HepG2 (cell line): Measurements from ENCODE around the gene FOSL2. TPM values are rescaled to one million over a fixed set of nuclear protein-coding genes. Genes with fewer than 3 reads are reported as not detected.

ENCODE experiments used
- ATAC-seq: fragments of 200-7000 bp; cut with Tn5 transposase; 3 replicates; pipeline ENCODE4 v1.9.1; 2020; ENCODE audit warnings: mild to moderate bottlenecking, moderate library complexity
- BruUV-seq: library from RNA; stranded (reverse); fragments of 400-500 nt; replicated peaks from 2 replicates; lab custom pipeline; 2021; lab: Mats Ljungman, UMichigan
- CTCF ChIA-PET: fragments of 300-600 bp; formaldehyde crosslinking; extraction: SDS; loops from one replicate; lab custom pipeline; 2021; ENCODE audit warnings: low total read pairs, inconsistent platforms, low intra/inter-chr PET ratio; lab: Yijun Ruan, JAX
- POLR2A ChIA-PET: fragments of 350-600 bp; sonication (Branson Sonifier 250); formaldehyde crosslinking; loops from one replicate; lab custom pipeline; 2020; ENCODE audit warnings: antibody characterized with exemption, inconsistent platforms; lab: Yijun Ruan, JAX
- DNase-seq: peaks from one replicate; pipeline ENCODE4 v3.0.0-alpha.2; 2015; ENCODE audit warnings: low spot score
- FAIRE-seq: peaks from 3 replicates; lab custom pipeline; 2011; peaks lifted over from hg19 to GRCh38; lab: Jason Lieb, UNC
- H2AFZ ChIP-seq: one replicate; pipeline ENCODE4 v1.6.1; 2011; ENCODE audit warnings: low read length, inconsistent platforms
- H3K27ac ChIP-seq: fragments of 300-600 bp; 3 replicates; pipeline ENCODE4 v1.8.0; 2011; ENCODE audit warnings: mixed run types, mild to moderate bottlenecking, mixed read lengths, low read length, inconsistent platforms; ENCODE audit not compliant: insufficient read depth; ENCODE audit errors: extremely low read length
- H3K27me3 ChIP-seq, 2 experiments: fragments of 200-600 bp in 1 of 2; 2 replicates in 1 of 2; 3 replicates in 1 of 2; pipeline versions ENCODE4 v1.6.0 to v1.8.0; 2011; ENCODE audit warnings: low read length in 2 of 2, mild to moderate bottlenecking in 2 of 2, moderate library complexity in 2 of 2, inconsistent platforms in 1 of 2; ENCODE audit not compliant: insufficient read depth in 2 of 2, control insufficient read depth in 1 of 2
- H3K36me3 ChIP-seq, 2 experiments: fragments of 200-600 bp in 1 of 2; replicated peaks in 1 of 2; 2 replicates in 1 of 2; 3 replicates in 1 of 2; pipeline versions ENCODE4 v1.5.1 to v1.8.0; 2011; ENCODE audit warnings: low read length in 2 of 2, inconsistent platforms in 1 of 2; ENCODE audit not compliant: insufficient read depth in 2 of 2, control insufficient read depth in 1 of 2
- H3K4me1 ChIP-seq: 2 replicates; pipeline ENCODE4 v1.5.1; 2012; ENCODE audit warnings: low read length, inconsistent platforms; ENCODE audit not compliant: insufficient read depth
- H3K4me2 ChIP-seq: 2 replicates; pipeline ENCODE4 v1.6.0; 2011; ENCODE audit warnings: low read depth, low read length, inconsistent platforms
- H3K4me3 ChIP-seq, 3 experiments: fragments of 200-600 bp in 1 of 3; sonication (generic), shearing (Covaris generic) in 1 of 3; replicated peaks in 1 of 3; 2 replicates each; pipeline ENCODE4 v1.5.1; 2011 to 2016; ENCODE audit warnings: low read length in 3 of 3, inconsistent platforms in 2 of 3, low read depth in 2 of 3, mild to moderate bottlenecking in 2 of 3, control low read depth in 1 of 3, mixed read lengths in 1 of 3; ENCODE audit not compliant: insufficient read depth in 1 of 3
- H3K79me2 ChIP-seq: one replicate; pipeline ENCODE4 v1.6.1; 2011; ENCODE audit warnings: low read length, inconsistent platforms; ENCODE audit not compliant: insufficient read depth
- H3K9ac ChIP-seq: 2 replicates; pipeline ENCODE4 v1.6.0; 2011; ENCODE audit warnings: mild to moderate bottlenecking, low read depth, low read length, inconsistent platforms; ENCODE audit not compliant: insufficient read depth
- H3K9me3 ChIP-seq: 2 replicates; pipeline ENCODE4 v1.5.1; 2012; ENCODE audit warnings: mild to moderate bottlenecking, low read length
- H4K20me1 ChIP-seq: 2 replicates; pipeline ENCODE4 v1.6.0; 2011; ENCODE audit warnings: inconsistent platforms, mild to moderate bottlenecking, low read length, moderate library complexity; ENCODE audit not compliant: insufficient read depth
- CEBPB ChIP-seq: IDR thresholded peaks from 2 replicates; pipeline ENCODE4 v1.6.1; 2011; ENCODE audit warnings: low read depth, low read length, improper control_type of control experiment, borderline replicate concordance
- FOXM1 ChIP-seq: sonication (generic); formaldehyde crosslinking; IDR thresholded peaks from 2 replicates; pipeline ENCODE4 v1.5.0; 2020; ENCODE audit warnings: missing genetic modification reagents
- MAZ ChIP-seq, 2 experiments: sonication (generic) in 1 of 2; formaldehyde crosslinking in 1 of 2; IDR thresholded peaks; 2 replicates each; pipeline versions ENCODE4 v1.5.0 to v1.6.1; 2012 to 2020; ENCODE audit warnings: low read depth in 2 of 2, mild to moderate bottlenecking in 2 of 2, borderline replicate concordance in 1 of 2, improper control_type of control experiment in 1 of 2, low read length in 1 of 2, missing genetic modification reagents in 1 of 2, moderate library complexity in 1 of 2
- NKX3-1 ChIP-seq: sonication (generic); formaldehyde crosslinking; IDR thresholded peaks from 2 replicates; pipeline ENCODE4 v1.5.0; 2020; ENCODE audit warnings: missing genetic modification reagents
- PHF8 ChIP-seq: sonication (generic); formaldehyde crosslinking; IDR thresholded peaks from 2 replicates; pipeline ENCODE4 v1.5.0; 2020; ENCODE audit warnings: missing genetic modification reagents
- SAP130 ChIP-seq: IDR thresholded peaks from 2 replicates; pipeline ENCODE4 v1.6.1; 2016; ENCODE audit warnings: low read depth
- SOX6 ChIP-seq, 2 experiments: fragments of 450-650 bp in 1 of 2; sonication (generic) in 1 of 2; formaldehyde crosslinking in 1 of 2; IDR thresholded peaks; 2 replicates each; pipeline versions ENCODE4 v1.4.0 to v1.6.1; 2017 to 2020; ENCODE audit warnings: antibody characterized with exemption in 1 of 2, mild to moderate bottlenecking in 1 of 2, missing genetic modification reagents in 1 of 2
- STAG1 ChIP-seq: sonication (generic); formaldehyde crosslinking; IDR thresholded peaks from 2 replicates; pipeline ENCODE4 v1.4.0; 2020; ENCODE audit warnings: missing genetic modification reagents
- TGIF2 ChIP-seq: IDR thresholded peaks from 2 replicates; pipeline ENCODE4 v1.6.1; 2016; ENCODE audit warnings: control low read depth, missing compliant biosample characterization
- ZNF12 ChIP-seq: sonication (generic); formaldehyde crosslinking; IDR thresholded peaks from 2 replicates; pipeline ENCODE4 v1.5.0; 2020; ENCODE audit warnings: missing genetic modification reagents
- WGBS: methylation state at CpG from one replicate; pipeline ENCODE4 v1.1.6; 2017; ENCODE audit warnings: low lambda C conversion rate; 5-methylcytosine and 5-hydroxymethylcytosine counted together
- in situ Hi-C: cut with HindIII; loops from 2 replicates; pipeline ENCODE4 v1.10.0; 2017; ENCODE audit warnings: low pct_unique_long_range_greater_than_20kb; ENCODE audit not compliant: extremely low pct_ligation_motif_present
- intact Hi-C: fragments of 100-400 bp; cut with micrococcal nuclease; formaldehyde crosslinking; loops from one replicate; pipeline ENCODE4 v1.10.0; 2022; ENCODE audit not compliant: unreplicated experiment
- polyA plus RNA-seq, 8 experiments: library from polyadenylated mRNA; depleted of rRNA in 3 of 8; stranded (reverse) in 7 of 8; unstranded in 1 of 8; fragments of >200 nt; fragmentation: Illumina TruSeq in 4 of 8; extraction: Trizol in 4 of 8; gene quantifications; 2 replicates each; pipeline versions ENCODE4 v1.2.1 to v1.2.3, GENCODE V29; 2011 to 2016; ENCODE audit warnings: low read depth in 4 of 8, missing spikeins in 1 of 8, mixed read lengths in 1 of 8; ENCODE audit not compliant: insufficient read depth in 1 of 8
- total RNA-seq, 5 experiments: library from RNA; depleted of rRNA; stranded (reverse); fragments of >200 nt; fragmentation: Illumina TruSeq; extraction: Trizol; gene quantifications; 2 replicates each; pipeline ENCODE4 v1.2.3, GENCODE V29; 2016; ENCODE audit warnings: low read depth in 1 of 5
- TF ChIP-seq, protein P1 (sequence below): sonication (generic); formaldehyde crosslinking; IDR thresholded peaks from 2 replicates; pipeline ENCODE4 v1.5.0; 2020; ENCODE audit warnings: mild to moderate bottlenecking, missing genetic modification reagents, moderate library complexity
- TF ChIP-seq, protein P2 (sequence below): sonication (generic); formaldehyde crosslinking; IDR thresholded peaks from 2 replicates; pipeline ENCODE4 v1.4.0; 2020; ENCODE audit warnings: missing genetic modification reagents, borderline replicate concordance

Gene FOSL2
- total and polyA plus RNA-seq, 2 of the 13 experiments (the other 11 are each of a cell fraction or from before 2014, with no cell fraction given) = 3.4 to 18.1 TPM

DNA sequence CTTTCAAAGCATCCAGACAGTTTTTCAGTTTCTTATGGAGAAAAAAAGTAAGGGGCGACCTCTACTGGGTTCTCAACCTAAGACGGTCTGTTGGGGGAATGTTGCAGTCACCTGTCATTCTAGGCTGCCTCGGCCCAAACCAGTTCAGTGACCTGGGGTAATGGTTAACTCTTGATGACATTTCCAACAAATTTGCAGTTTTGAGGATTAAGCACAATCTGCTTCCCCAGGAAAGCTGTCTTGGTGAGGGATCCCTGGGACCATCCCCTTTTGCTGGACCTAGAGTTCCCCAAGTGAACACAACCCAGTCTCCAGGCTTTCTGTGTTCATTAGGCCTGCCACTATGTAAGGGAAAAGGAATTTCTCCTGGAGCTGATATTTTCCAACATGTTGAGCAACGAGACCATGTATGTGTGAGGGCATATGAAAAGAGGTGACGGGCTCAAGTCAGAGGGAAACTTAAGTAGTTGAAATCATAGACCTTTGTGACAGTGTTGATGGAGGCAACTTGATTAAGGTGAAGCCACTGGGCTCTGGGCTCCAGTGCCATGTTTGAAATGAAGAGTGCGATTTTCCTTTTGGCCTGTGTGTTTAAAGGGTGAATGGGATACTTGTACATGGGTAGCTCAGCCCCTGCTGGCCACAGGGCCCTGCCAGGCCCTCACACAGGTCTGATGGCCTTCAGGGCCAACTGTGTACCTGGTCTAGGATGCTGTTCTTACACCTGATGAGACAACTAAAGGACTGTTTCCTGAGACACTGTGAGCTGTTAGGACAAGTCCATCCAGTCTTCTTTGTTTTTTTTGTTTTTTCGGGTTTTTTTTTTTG, 27.0 kb downstream of the FOSL2 start:
- 27% methylated on average over 6 of the region's 7 CpGs for WGBS
- no peak for TF ChIP-seq FOXM1 (CRISPR knock-in tag)
- peak; percentile 71 for TF ChIP-seq STAG1 (CRISPR knock-in tag)
- 0 out of 2 replicates have a peak, but pooled peaks have one; percentile 19 for TF ChIP-seq TGIF2 (CRISPR knock-in tag)
- peak; percentile 2; the same call in 1 of the 2 replicates for TF ChIP-seq SAP130 (CRISPR knock-in tag)
- TF ChIP-seq NKX3-1 (CRISPR knock-in tag) = no peak
- no peak for TF ChIP-seq SOX6 (IDR thresholded peaks at IDR 0.05)
- TF ChIP-seq SOX6 (CRISPR knock-in tag; IDR thresholded peaks at IDR 0.05) = 0 out of 2 replicates have a peak, but pooled peaks have one; percentile 10
- no peak for TF ChIP-seq PHF8 (CRISPR knock-in tag)
- TF ChIP-seq ZNF12 (CRISPR knock-in tag) = no peak
- TF ChIP-seq, protein P1, sequence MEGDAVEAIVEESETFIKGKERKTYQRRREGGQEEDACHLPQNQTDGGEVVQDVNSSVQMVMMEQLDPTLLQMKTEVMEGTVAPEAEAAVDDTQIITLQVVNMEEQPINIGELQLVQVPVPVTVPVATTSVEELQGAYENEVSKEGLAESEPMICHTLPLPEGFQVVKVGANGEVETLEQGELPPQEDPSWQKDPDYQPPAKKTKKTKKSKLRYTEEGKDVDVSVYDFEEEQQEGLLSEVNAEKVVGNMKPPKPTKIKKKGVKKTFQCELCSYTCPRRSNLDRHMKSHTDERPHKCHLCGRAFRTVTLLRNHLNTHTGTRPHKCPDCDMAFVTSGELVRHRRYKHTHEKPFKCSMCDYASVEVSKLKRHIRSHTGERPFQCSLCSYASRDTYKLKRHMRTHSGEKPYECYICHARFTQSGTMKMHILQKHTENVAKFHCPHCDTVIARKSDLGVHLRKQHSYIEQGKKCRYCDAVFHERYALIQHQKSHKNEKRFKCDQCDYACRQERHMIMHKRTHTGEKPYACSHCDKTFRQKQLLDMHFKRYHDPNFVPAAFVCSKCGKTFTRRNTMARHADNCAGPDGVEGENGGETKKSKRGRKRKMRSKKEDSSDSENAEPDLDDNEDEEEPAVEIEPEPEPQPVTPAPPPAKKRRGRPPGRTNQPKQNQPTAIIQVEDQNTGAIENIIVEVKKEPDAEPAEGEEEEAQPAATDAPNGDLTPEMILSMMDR = peak; percentile 58
- no peak for TF ChIP-seq MAZ (IDR thresholded peaks at IDR 0.05; ENCODE audit: borderline replicate concordance, low read depth, low read length)
- 0 out of 2 replicates have a peak, but pooled peaks have one; percentile 36 for TF ChIP-seq MAZ (CRISPR knock-in tag; IDR thresholded peaks at IDR 0.05; ENCODE audit: low read depth)
- peak; percentile 43; the same call in 1 of the 2 replicates for TF ChIP-seq CEBPB
- TF ChIP-seq, protein P2, sequence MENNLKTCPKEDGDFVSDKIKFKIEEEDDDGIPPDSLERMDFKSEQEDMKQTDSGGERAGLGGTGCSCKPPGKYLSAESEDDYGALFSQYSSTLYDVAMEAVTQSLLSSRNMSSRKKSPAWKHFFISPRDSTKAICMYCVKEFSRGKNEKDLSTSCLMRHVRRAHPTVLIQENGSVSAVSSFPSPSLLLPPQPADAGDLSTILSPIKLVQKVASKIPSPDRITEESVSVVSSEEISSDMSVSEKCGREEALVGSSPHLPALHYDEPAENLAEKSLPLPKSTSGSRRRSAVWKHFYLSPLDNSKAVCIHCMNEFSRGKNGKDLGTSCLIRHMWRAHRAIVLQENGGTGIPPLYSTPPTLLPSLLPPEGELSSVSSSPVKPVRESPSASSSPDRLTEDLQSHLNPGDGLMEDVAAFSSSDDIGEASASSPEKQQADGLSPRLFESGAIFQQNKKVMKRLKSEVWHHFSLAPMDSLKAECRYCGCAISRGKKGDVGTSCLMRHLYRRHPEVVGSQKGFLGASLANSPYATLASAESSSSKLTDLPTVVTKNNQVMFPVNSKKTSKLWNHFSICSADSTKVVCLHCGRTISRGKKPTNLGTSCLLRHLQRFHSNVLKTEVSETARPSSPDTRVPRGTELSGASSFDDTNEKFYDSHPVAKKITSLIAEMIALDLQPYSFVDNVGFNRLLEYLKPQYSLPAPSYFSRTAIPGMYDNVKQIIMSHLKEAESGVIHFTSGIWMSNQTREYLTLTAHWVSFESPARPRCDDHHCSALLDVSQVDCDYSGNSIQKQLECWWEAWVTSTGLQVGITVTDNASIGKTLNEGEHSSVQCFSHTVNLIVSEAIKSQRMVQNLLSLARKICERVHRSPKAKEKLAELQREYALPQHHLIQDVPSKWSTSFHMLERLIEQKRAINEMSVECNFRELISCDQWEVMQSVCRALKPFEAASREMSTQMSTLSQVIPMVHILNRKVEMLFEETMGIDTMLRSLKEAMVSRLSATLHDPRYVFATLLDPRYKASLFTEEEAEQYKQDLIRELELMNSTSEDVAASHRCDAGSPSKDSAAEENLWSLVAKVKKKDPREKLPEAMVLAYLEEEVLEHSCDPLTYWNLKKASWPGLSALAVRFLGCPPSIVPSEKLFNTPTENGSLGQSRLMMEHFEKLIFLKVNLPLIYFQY (CRISPR knock-in tag) = 0 out of 2 replicates have a peak, but pooled peaks have one; percentile 23
- no TSS peak for BruUV-seq
- DNase-seq (peak; percentile 37), ATAC-seq (peak; percentile 74), FAIRE-seq (no peak)
- H3K27ac ChIP-seq = no peak overlapping the region
- ChIA-PET CTCF (interaction anchor here (1.1 kb wide), 1 partner anchor 716 kb away, joined by 5 read pairs; no protein-coding TSS in a partner anchor), POLR2A (interaction anchor here (0.7 to 1.2 kb wide), 3 partner anchors 11 to 23 kb away, joined by 3 read pairs; no protein-coding TSS in a partner anchor)
- no peak overlapping the region for H3K9ac ChIP-seq
- peaks cover 0 to 14% of the 10 kb centered on the region in 2 experiments; a peak in 2 of 5 replicates for H3K27me3 ChIP-seq
- no peaks in the 10 kb centered on the region for H3K9me3 ChIP-seq
- peaks cover 28% of the 10 kb centered on the region for H3K4me1 ChIP-seq
- H3K4me2 ChIP-seq = no peak overlapping the region
- H4K20me1 ChIP-seq = no peaks in the 10 kb centered on the region
- no peak overlapping the region for H3K4me3 ChIP-seq
- intact Hi-C loops = no loop called here
- H3K79me2 ChIP-seq = no peaks in the 10 kb centered on the region
- H2AFZ ChIP-seq = no peak overlapping the region
- in situ Hi-C loops = no loop called here
- peaks cover 0 to 2% of the 10 kb centered on the region in 2 experiments; a peak in 2 of 5 replicates for H3K36me3 ChIP-seq
